GM12878 (cell line): ENCODE measurements around the gene GALNT18. TPM values are rescaled to one million over a fixed set of nuclear protein-coding genes. Genes with fewer than 3 reads are reported as not detected.

Experiments used
- ATAC-seq: fragments of 200-7000 bp; cut with Tn5 transposase; 3 replicates; pipeline ENCODE4 v1.9.1; 2020; ENCODE audit warnings: mild to moderate bottlenecking, moderate library complexity
- BruUV-seq: library from RNA; stranded (reverse); fragments of 400-500 nt; replicated peaks from 2 replicates; lab custom pipeline; 2021; lab: Mats Ljungman, UMichigan
- CTCF ChIA-PET: fragments of 300-600 bp; sonication (Branson Sonifier 250); formaldehyde crosslinking; extraction: SDS; loops from one replicate; lab custom pipeline; 2021; ENCODE audit warnings: inconsistent platforms; lab: Yijun Ruan, JAX
- POLR2A ChIA-PET: fragments of 350-600 bp; formaldehyde crosslinking; extraction: SDS; loops from one replicate; lab custom pipeline; 2021; ENCODE audit warnings: inconsistent platforms; lab: Charles Lee
- RAD21 ChIA-PET: fragments of 300-600 bp; sonication (Branson Sonifier 250); formaldehyde crosslinking; loops from one replicate; lab custom pipeline; 2023; ENCODE audit warnings: antibody characterized with exemption; ENCODE audit not compliant: unreplicated experiment; lab: Charles Lee
- SMC1A ChIA-PET: fragments of 300-600 bp; sonication (Branson Sonifier 250); formaldehyde crosslinking; loops from one replicate; lab custom pipeline; 2023; ENCODE audit not compliant: unreplicated experiment, uncharacterized antibody; lab: Charles Lee
- DNase-seq: peaks from one replicate; pipeline ENCODE4 v3.0.0-alpha.2; 2011; ENCODE audit warnings: low read depth, low spot score
- FAIRE-seq: peaks from 3 replicates; lab custom pipeline; 2011; peaks lifted over from hg19 to GRCh38; lab: Jason Lieb, UNC
- H2AFZ ChIP-seq: 2 replicates; pipeline ENCODE4 v1.6.0; 2011; ENCODE audit warnings: low read depth, low read length, control low read depth; ENCODE audit not compliant: control insufficient read depth
- H3K27ac ChIP-seq: 2 replicates; pipeline ENCODE4 v1.5.1; 2011; ENCODE audit warnings: control low read depth; ENCODE audit not compliant: control insufficient read depth, insufficient read depth
- H3K27me3 ChIP-seq, 2 experiments: replicated peaks in 1 of 2; 2 replicates each; pipeline versions ENCODE4 v1.6.0 to v1.6.1; 2011; ENCODE audit warnings: low read length in 1 of 2; ENCODE audit not compliant: control insufficient read depth in 2 of 2, insufficient read depth in 2 of 2
- H3K36me3 ChIP-seq, 2 experiments: 2 replicates each; pipeline ENCODE4 v1.5.1; 2011; ENCODE audit warnings: low read length in 1 of 2; ENCODE audit not compliant: control insufficient read depth in 2 of 2, insufficient read depth in 2 of 2
- H3K4me1 ChIP-seq: 2 replicates; pipeline ENCODE4 v1.6.1; 2011; ENCODE audit warnings: mild to moderate bottlenecking, low read length, moderate library complexity, mixed read lengths; ENCODE audit not compliant: control insufficient read depth, insufficient read depth
- H3K4me2 ChIP-seq: 2 replicates; pipeline ENCODE4 v1.6.0; 2011; ENCODE audit warnings: control low read depth; ENCODE audit not compliant: control insufficient read depth, insufficient read depth
- H3K4me3 ChIP-seq: fragments of 200-600 bp; sonication (generic); 2 replicates; pipeline ENCODE4 v1.5.1; 2016
- H3K79me2 ChIP-seq: 2 replicates; pipeline ENCODE4 v1.6.0; 2011; ENCODE audit warnings: low read length; ENCODE audit not compliant: control insufficient read depth, insufficient read depth
- H3K9ac ChIP-seq: 2 replicates; pipeline ENCODE4 v1.8.0; 2011; ENCODE audit warnings: low read length, control low read depth, mixed read lengths; ENCODE audit not compliant: control insufficient read depth, insufficient read depth
- H3K9me3 ChIP-seq: replicated peaks from 3 replicates; pipeline ENCODE4 v1.5.1; 2011; ENCODE audit warnings: mild to moderate bottlenecking, low read length; ENCODE audit not compliant: control insufficient read depth, insufficient read depth
- H4K20me1 ChIP-seq: 2 replicates; pipeline ENCODE4 v1.6.0; 2011; ENCODE audit not compliant: control insufficient read depth, insufficient read depth
- CREM ChIP-seq: IDR thresholded peaks from 2 replicates; pipeline ENCODE4 v1.6.1; 2014; ENCODE audit warnings: antibody characterized with exemption, low read depth
- EED ChIP-seq: sonication (generic); IDR thresholded peaks from 2 replicates; pipeline ENCODE4 v1.6.1; 2016; ENCODE audit warnings: antibody characterized with exemption, low read depth
- EP300 ChIP-seq, 2 experiments: fragments of 150-350 bp in 1 of 2; IDR thresholded peaks; 2 replicates each; pipeline ENCODE4 v1.6.1; 2011 to 2012; ENCODE audit warnings: low read depth in 2 of 2, low read length in 2 of 2, borderline replicate concordance in 1 of 2, improper control_type of control experiment in 1 of 2, inconsistent platforms in 1 of 2; ENCODE audit not compliant: control insufficient read depth in 1 of 2
- IRF5 ChIP-seq: fragments of 450-650 bp; IDR thresholded peaks from 2 replicates; pipeline ENCODE4 v1.6.1; 2017; ENCODE audit warnings: borderline replicate concordance
- MYB ChIP-seq: fragments of 150-350 bp; IDR thresholded peaks from 2 replicates; pipeline ENCODE4 v1.6.1; 2014; ENCODE audit warnings: mild to moderate bottlenecking, low read depth, low read length, borderline replicate concordance
- POLR2AphosphoS5 ChIP-seq: IDR thresholded peaks from 2 replicates; pipeline ENCODE4 v1.6.1; 2011; ENCODE audit warnings: mild to moderate bottlenecking, low read length, inconsistent platforms
- RFX5 ChIP-seq: IDR thresholded peaks from 2 replicates; pipeline ENCODE4 v1.6.1; 2011; ENCODE audit warnings: low read depth, low read length, improper control_type of control experiment
- ZBTB11 ChIP-seq: fragments of 450-650 bp; formaldehyde crosslinking; IDR thresholded peaks from 2 replicates; pipeline ENCODE4 v1.5.0; 2022; ENCODE audit warnings: mild to moderate bottlenecking, missing genetic modification characterization
- WGBS: methylation state at CpG from one replicate; pipeline ENCODE4 v1.1.6; 2016; ENCODE audit warnings: low lambda C conversion rate; ENCODE audit not compliant: insufficient replicate concordance, insufficient coverage; ENCODE audit errors: missing lambda C conversion rate; 5-methylcytosine and 5-hydroxymethylcytosine counted together
- in situ Hi-C: fragments of 300-500 bp; cut with MboI; formaldehyde crosslinking; loops from 9 replicates; pipeline ENCODE4 v1.14.3; 2018; ENCODE audit warnings: mixed read lengths
- intact Hi-C: fragments of 100-400 bp; cut with micrococcal nuclease; formaldehyde crosslinking; loops from one replicate; pipeline ENCODE4 v1.14.2; 2022; ENCODE audit not compliant: unreplicated experiment
- polyA plus RNA-seq, 11 experiments: library from polyadenylated mRNA; depleted of rRNA in 4 of 11; unstranded in 6 of 11; stranded (reverse) in 5 of 11; fragments of >200 nt; fragmentation: Nextera tagmentation in 4 of 11; fragmentation: Illumina TruSeq in 1 of 11; extraction: Ambion mirVana in 4 of 11; extraction: Trizol in 1 of 11; gene quantifications; 1 replicate in 1 of 11; 2 replicates in 10 of 11; pipeline versions ENCODE4 v1.2.1 to v1.2.3, GENCODE V29; 2011 to 2016; ENCODE audit warnings: inconsistent platforms in 2 of 11, missing spikeins in 2 of 11, low read depth in 1 of 11
- total RNA-seq, 4 experiments: library from RNA; depleted of rRNA in 3 of 4; stranded (reverse); fragments of >200 nt in 3 of 4; fragmentation: Illumina TruSeq in 1 of 4; extraction: Trizol in 1 of 4; gene quantifications; 2 replicates each; pipeline versions ENCODE4 v1.2.1 to v1.2.3, GENCODE V29; 2013 to 2021
- TF ChIP-seq, protein P1 (sequence below): fragments of 450-650 bp; IDR thresholded peaks from 2 replicates; pipeline ENCODE4 v1.6.1; 2016; ENCODE audit warnings: mild to moderate bottlenecking

GALNT18 gene
- total and polyA plus RNA-seq, 10 of the 15 experiments (the other 5 are each of a cell fraction or from before 2014, with no cell fraction given) = 1.2 to 14.2 (median 6.3) TPM

- Histone ChIP-seq H3K4me2 (no peak overlapping the region), H4K20me1 (no peaks in the 10 kb centered on the region), H3K27me3 (no peaks in the 10 kb centered on the region), H3K9me3 (no peaks in the 10 kb centered on the region), H3K27ac (no peak overlapping the region), H3K9ac (no peak overlapping the region), H3K79me2 (no peaks in the 10 kb centered on the region; the same call in 1 of the 2 replicates), H3K4me3 (no peak overlapping the region), H3K4me1 (no peaks in the 10 kb centered on the region), H2AFZ (no peak overlapping the region), H3K36me3 (no peaks in the 10 kb centered on the region)
- RAD21 ChIA-PET = no interaction called here
- BruUV-seq = no TSS peak
- intact Hi-C loops (no loop called here), in situ Hi-C loops (no loop called here)
- SMC1A ChIA-PET = interaction anchor here (0.6 to 1.0 kb wide), 2 partner anchors 20 to 162 kb away, joined by 3 to 5 read pairs; no protein-coding TSS in a partner anchor
- no peak for DNase-seq
- TF ChIP-seq RFX5 (no peak), CREM (no peak), POLR2AphosphoS5 (no peak), MYB (no peak), EP300 (IDR thresholded peaks at IDR 0.05; ENCODE audit: borderline replicate concordance in 1 of 2, control insufficient read depth in 1 of 2, low read depth in 2 of 2, low read length in 2 of 2) (no peak), ZBTB11 (CRISPR knock-in tag) (no peak), EED (no peak), IRF5 (no peak)
- TF ChIP-seq, protein P1, sequence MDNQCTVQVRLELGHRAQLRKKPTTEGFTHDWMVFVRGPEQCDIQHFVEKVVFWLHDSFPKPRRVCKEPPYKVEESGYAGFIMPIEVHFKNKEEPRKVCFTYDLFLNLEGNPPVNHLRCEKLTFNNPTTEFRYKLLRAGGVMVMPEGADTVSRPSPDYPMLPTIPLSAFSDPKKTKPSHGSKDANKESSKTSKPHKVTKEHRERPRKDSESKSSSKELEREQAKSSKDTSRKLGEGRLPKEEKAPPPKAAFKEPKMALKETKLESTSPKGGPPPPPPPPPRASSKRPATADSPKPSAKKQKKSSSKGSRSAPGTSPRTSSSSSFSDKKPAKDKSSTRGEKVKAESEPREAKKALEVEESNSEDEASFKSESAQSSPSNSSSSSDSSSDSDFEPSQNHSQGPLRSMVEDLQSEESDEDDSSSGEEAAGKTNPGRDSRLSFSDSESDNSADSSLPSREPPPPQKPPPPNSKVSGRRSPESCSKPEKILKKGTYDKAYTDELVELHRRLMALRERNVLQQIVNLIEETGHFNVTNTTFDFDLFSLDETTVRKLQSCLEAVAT = no peak
- no peak for ATAC-seq
- no peak for FAIRE-seq
- CTCF ChIA-PET = no interaction called here
- POLR2A ChIA-PET = interaction anchor here (0.7 kb wide), 1 partner anchor 44 kb away, joined by 3 read pairs; no protein-coding TSS in a partner anchor
- 55% methylated on average over 5 of the region's 5 CpGs for WGBS
Measured at GRCh38 chr11:11582011-11582701, 39.6 kb downstream of the GALNT18 start.
